ENCODE measurements around the gene IFI30. TPM values are rescaled to one million over a fixed set of nuclear protein-coding genes. Genes with fewer than 3 reads are reported as not detected.

IFI30 gene
- total RNA-seq, 1 experiment from 2014 or later: 35.8 TPM

- TF ChIP-seq EZH2 (IDR thresholded peaks at IDR 0.05; ENCODE audit: low read depth) (no peak), CTCF (conservative IDR thresholded peaks at IDR 0.05) (no peak)
- intact Hi-C loops (cut with micrococcal nuclease; ENCODE audit: unreplicated experiment): no loop called here
- CTCF ChIA-PET: no interaction called here
- H3K27me3 ChIP-seq (ENCODE audit: insufficient read depth, low read depth): no peaks in the 10 kb centered on the region
- no peaks in the 10 kb centered on the region for H3K4me1 ChIP-seq (replicated peaks; ENCODE audit: insufficient read depth)
- no peaks in the 10 kb centered on the region for H3K9me2 ChIP-seq (ENCODE audit: insufficient read depth)
- BruUV-seq (replicated peaks): no TSS peak
- no peak overlapping the region for H3K27ac ChIP-seq
- H4K20me1 ChIP-seq (ENCODE audit: insufficient read depth): no peaks in the 10 kb centered on the region
- no peaks in the 10 kb centered on the region for H3K9me3 ChIP-seq (ENCODE audit: insufficient read depth, low read depth)
- 0 out of 2 replicates have a peak, but pooled peaks cover 5% of the 10 kb centered on the region for H3F3A ChIP-seq (ENCODE audit: insufficient read depth, low read depth)
- DNase-seq: no peak
- no peaks in the 10 kb centered on the region for H3K79me2 ChIP-seq (ENCODE audit: low read depth)
- H3K36me3 ChIP-seq (ENCODE audit: low read depth): no peaks in the 10 kb centered on the region
- no peak overlapping the region for H2AFZ ChIP-seq
- H3K4me2 ChIP-seq: no peak overlapping the region
- POLR2A ChIA-PET (ENCODE audit: unreplicated experiment): no interaction called here
- H3K4me3 ChIP-seq: no peak overlapping the region
Measured at GRCh38 chr19:18145391-18145999, 28.1 kb upstream of the IFI30 start.

GRCh38 chr19:18147396-18147795, 26.2 kb upstream of the IFI30 start:
- Histone ChIP-seq H3K4me3 (no peak overlapping the region), H3K4me2 (no peak overlapping the region), H4K20me1 (ENCODE audit: insufficient read depth) (no peaks in the 10 kb centered on the region), H3K36me3 (ENCODE audit: low read depth) (no peaks in the 10 kb centered on the region), H3F3A (ENCODE audit: insufficient read depth, low read depth) (peaks cover 21% of the 10 kb centered on the region), H2AFZ (no peak overlapping the region), H3K9me3 (ENCODE audit: insufficient read depth, low read depth) (no peaks in the 10 kb centered on the region), H3K4me1 (replicated peaks; ENCODE audit: insufficient read depth) (peaks cover 9% of the 10 kb centered on the region), H3K79me2 (ENCODE audit: low read depth) (no peaks in the 10 kb centered on the region), H3K27me3 (ENCODE audit: insufficient read depth, low read depth) (no peaks in the 10 kb centered on the region), H3K27ac (no peak overlapping the region), H3K9me2 (ENCODE audit: insufficient read depth) (no peaks in the 10 kb centered on the region)
- CTCF ChIA-PET: interaction anchor here (0.7 kb wide), 1 partner anchor 37 kb away, joined by 5 read pairs; no protein-coding TSS in a partner anchor
- no peak for TF ChIP-seq EZH2 (IDR thresholded peaks at IDR 0.05; ENCODE audit: low read depth)
- no peak for TF ChIP-seq CTCF (conservative IDR thresholded peaks at IDR 0.05)
- DNase-seq: no peak
- POLR2A ChIA-PET (ENCODE audit: unreplicated experiment): no interaction called here
- intact Hi-C loops (cut with micrococcal nuclease; ENCODE audit: unreplicated experiment): no loop called here
- BruUV-seq (replicated peaks): no TSS peak

GRCh38 chr19:18149596-18149975, 24.0 kb upstream of the IFI30 start:
- H3K79me2 ChIP-seq (ENCODE audit: low read depth): peaks cover 15% of the 10 kb centered on the region
- H3K9me2 ChIP-seq (ENCODE audit: insufficient read depth): no peaks in the 10 kb centered on the region
- no peak for DNase-seq
- H3K4me3 ChIP-seq: no peak overlapping the region
- peaks cover 25% of the 10 kb centered on the region for H3F3A ChIP-seq (ENCODE audit: insufficient read depth, low read depth)
- TF ChIP-seq EZH2 (IDR thresholded peaks at IDR 0.05; ENCODE audit: low read depth): no peak
- TF ChIP-seq CTCF (conservative IDR thresholded peaks at IDR 0.05): no peak
- CTCF ChIA-PET: interaction anchor here (0.7 kb wide), 1 partner anchor 11 kb away, joined by 4 read pairs; no protein-coding TSS in a partner anchor
- H2AFZ ChIP-seq: no peak overlapping the region
- BruUV-seq (replicated peaks): no TSS peak
- H3K27ac ChIP-seq: no peak overlapping the region
- intact Hi-C loops (cut with micrococcal nuclease; ENCODE audit: unreplicated experiment): no loop called here
- H4K20me1 ChIP-seq (ENCODE audit: insufficient read depth): peaks cover 7% of the 10 kb centered on the region
- no peaks in the 10 kb centered on the region for H3K9me3 ChIP-seq (ENCODE audit: insufficient read depth, low read depth)
- no peaks in the 10 kb centered on the region for H3K36me3 ChIP-seq (ENCODE audit: low read depth)
- no peaks in the 10 kb centered on the region for H3K27me3 ChIP-seq (ENCODE audit: insufficient read depth, low read depth)
- H3K4me1 ChIP-seq (replicated peaks; ENCODE audit: insufficient read depth): peaks cover 14% of the 10 kb centered on the region
- POLR2A ChIA-PET (ENCODE audit: unreplicated experiment): no interaction called here
- no peak overlapping the region for H3K4me2 ChIP-seq
